ENCODE data around the gene SPATA1.

- TF ChIP-seq POLR2A (IDR thresholded peaks at IDR 0.05; ENCODE audit: low read depth, low read length): no peak
- no peak for TF ChIP-seq POLR2AphosphoS5 (IDR thresholded peaks at IDR 0.05; ENCODE audit: low read depth, low read length)
Measured at GRCh38 chr1:84598846-84599741, 92.9 kb downstream of the SPATA1 start.
